ENCODE measurements around the gene SORL1. TPM values are rescaled to one million over a fixed set of nuclear protein-coding genes. Genes with fewer than 3 reads are reported as not detected.
A peak's percentile ranks its signal among the peaks of the same experiment; 100 is the strongest.

SORL1 gene
- total and polyA plus RNA-seq, 2 of the 8 experiments (the other 6 are each of a cell fraction or from before 2014, with no cell fraction given): 38.1 to 65.5 TPM

DNA sequence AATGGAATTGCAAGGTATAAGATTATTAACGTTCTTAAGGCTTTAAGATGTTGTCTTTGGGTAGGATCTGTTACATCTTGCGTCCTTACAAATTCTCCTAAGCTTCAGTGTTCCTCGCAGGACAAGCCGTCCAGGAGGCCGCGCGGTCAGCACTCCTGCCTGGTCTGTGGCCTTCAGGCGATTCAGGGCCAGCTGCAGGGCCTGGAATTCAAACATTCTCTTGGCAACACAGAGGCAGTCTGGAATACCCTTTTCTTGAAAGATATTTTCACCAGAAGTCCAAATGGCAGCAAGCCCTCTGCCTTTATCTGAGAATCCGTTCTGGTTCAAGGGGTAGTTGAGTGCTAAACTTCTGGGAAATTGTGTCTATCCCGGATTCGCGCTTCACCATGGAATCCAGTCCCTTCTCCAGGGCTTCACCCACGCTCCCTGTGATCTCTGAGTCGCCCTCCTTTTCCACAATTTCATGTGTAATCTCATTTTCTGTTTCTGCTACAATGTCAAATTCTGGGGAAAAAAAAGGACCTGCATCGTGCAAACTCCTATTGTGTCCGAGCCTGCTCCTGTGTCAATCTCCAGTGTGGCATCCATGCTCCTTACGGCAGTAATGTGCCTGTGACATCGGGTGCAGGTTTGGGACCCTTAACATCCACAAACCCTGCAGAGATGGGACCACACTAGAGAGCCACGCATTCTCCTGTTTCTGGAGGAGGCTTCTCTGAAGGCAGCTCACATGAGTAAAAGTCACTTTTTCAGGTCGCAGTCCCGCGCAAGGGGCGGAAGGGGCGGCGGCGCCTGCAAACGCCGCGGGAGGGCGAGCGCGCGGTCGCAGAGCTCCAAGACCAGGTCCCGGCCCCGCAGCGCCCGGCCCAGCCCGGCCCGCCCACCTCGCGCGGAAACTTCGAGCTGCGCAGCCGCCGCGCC lies 25.4 kb upstream of the SORL1 start:
- Histone ChIP-seq H2BK20ac (ENCODE audit: low read length) (peak overlapping the region; percentile 38; the same call in 1 of the 2 replicates), H2AK5ac (ENCODE audit: low read depth, low read length) (no peak overlapping the region), H3K79me2 (ENCODE audit: control insufficient read depth in 1 of 2, insufficient read depth in 2 of 2, low read length in 2 of 2) (no peaks in the 10 kb centered on the region), H3K18ac (ENCODE audit: extremely low read depth, low read length) (peak overlapping the region; percentile 11; the same call in 1 of the 2 replicates), H2AFZ (ENCODE audit: low read length) (peak overlapping the region; percentile 93), H3K23me2 (ENCODE audit: low read depth, low read length) (peaks cover 2% of the 10 kb centered on the region), H3K4ac (replicated peaks; ENCODE audit: insufficient read length, low read depth, low read length) (no peak overlapping the region), H4K91ac (replicated peaks; ENCODE audit: insufficient read length, low read length) (peak overlapping the region; percentile 25), H4K8ac (ENCODE audit: extremely low read depth, insufficient read depth, low read length) (no peak overlapping the region; the same call in 1 of the 2 replicates), H2BK15ac (ENCODE audit: low read length) (no peak overlapping the region), H3K4me1 (replicated peaks in 1 of 4; ENCODE audit: control insufficient read depth in 3 of 4, insufficient read depth in 4 of 4, low read length in 3 of 4) (peaks cover 0 to 2% (median under 1%) of the 10 kb centered on the region in 4 experiments; a peak in 2 of 7 replicates), H3K79me1 (ENCODE audit: low read depth, low read length) (no peaks in the 10 kb centered on the region), H3K14ac (ENCODE audit: insufficient read length) (no peak overlapping the region), H4K20me1 (replicated peaks in 1 of 2; ENCODE audit: control insufficient read depth in 1 of 2, insufficient read depth in 2 of 2, low read length in 2 of 2) (no peaks in the 10 kb centered on the region), H3K27me3 (replicated peaks in 1 of 4; ENCODE audit: control insufficient read depth in 3 of 4, extremely low read depth in 1 of 4, insufficient read depth in 3 of 4, low read length in 3 of 4) (peaks cover 0 to 12% (median 5%) of the 10 kb centered on the region in 4 experiments; a peak in 6 of 7 replicates), H3K23ac (ENCODE audit: insufficient read length) (no peak overlapping the region), H3K27ac (ENCODE audit: low read depth, low read length) (no peak overlapping the region), H3K56ac (replicated peaks; ENCODE audit: insufficient read length, low read depth, low read length) (no peak overlapping the region), H3K4me2 (ENCODE audit: insufficient read depth in 1 of 2, low read depth in 2 of 2, low read length in 2 of 2) (peak overlapping the region; percentile 60 to 75), H2BK12ac (ENCODE audit: low read depth, low read length) (peak overlapping the region; percentile 50; the same call in 1 of the 2 replicates), H2BK120ac (replicated peaks; ENCODE audit: low read depth, low read length) (no peak overlapping the region), H3K9ac (replicated peaks in 1 of 4; ENCODE audit: extremely low read depth in 1 of 4, low read depth in 3 of 4, low read length in 3 of 4) (peak overlapping the region in 1 of 4 experiments; percentile 0; a peak in 1 of 7 replicates), H3K9me3 (ENCODE audit: insufficient read depth in 2 of 2, low read depth in 1 of 2, low read length in 1 of 2) (no peaks in the 10 kb centered on the region; a peak in 1 of 4 replicates), H3K4me3 (ENCODE audit: extremely low read depth in 1 of 4, insufficient read depth in 2 of 4, low read depth in 3 of 4, low read length in 4 of 4) (peak overlapping the region; percentile 20 to 55 (median 35); a peak in 7 of 8 replicates), H4K5ac (ENCODE audit: insufficient read length, low read depth, low read length) (no peak overlapping the region), H2BK5ac (ENCODE audit: low read depth, low read length) (no peak overlapping the region), H3K36me3 (ENCODE audit: control insufficient read depth in 2 of 4, insufficient read depth in 4 of 4, low read length in 3 of 4) (no peaks in the 10 kb centered on the region)
- DNase-seq (ENCODE audit: low read depth in 1 of 2, low spot score in 2 of 2) (peak in 1 of 2 experiments; percentile 78), FAIRE-seq (no peak)
- WGBS, 2 experiments (ENCODE audit: extremely low coverage in 1 of 2, insufficient coverage in 1 of 2, insufficient read length in 1 of 2, insufficient replicate concordance in 2 of 2, low coverage in 1 of 2, low lambda C conversion rate in 2 of 2, missing lambda C conversion rate in 1 of 2): 41% methylated on average over 36 of the region's 48 CpGs; no CpG with 5 or more reads in 1 of the 2 experiments
- POLR2A ChIA-PET (ENCODE audit: partially characterized antibody): interaction anchor here (0.8 to 1.5 kb wide), 4 partner anchors 20 to 1248 kb away, joined by 3 to 5 read pairs (median 4); no protein-coding TSS in a partner anchor
- CTCF ChIA-PET (ENCODE audit: partially characterized antibody): interaction anchor here (0.7 to 1.8 kb wide), 9 partner anchors 10 to 174 kb away, joined by 3 to 4 read pairs (median 3); no protein-coding TSS in a partner anchor
- TF ChIP-seq HDAC2 (IDR thresholded peaks at IDR 0.05; ENCODE audit: borderline replicate concordance in 1 of 2, low read depth in 2 of 2, low read length in 2 of 2) (no peak), TAF7 (optimal IDR thresholded peaks at IDR 0.05; ENCODE audit: borderline replicate concordance, low read depth, low read length) (no peak), RNF2 (IDR thresholded peaks at IDR 0.05; ENCODE audit: borderline replicate concordance, low read depth, low read length, missing control alignments, poor library complexity, severe bottlenecking) (no peak), SIN3A (conservative IDR thresholded peaks at IDR 0.05 in 1 of 2, IDR thresholded peaks at IDR 0.05 in 1 of 2; ENCODE audit: low read depth in 1 of 2, low read length in 2 of 2) (no peak), SIX5 (IDR thresholded peaks at IDR 0.05; ENCODE audit: low read depth, low read length) (no peak), POU5F1 (IDR thresholded peaks at IDR 0.05; ENCODE audit: low read depth, low read length) (no peak), KDM4A (IDR thresholded peaks at IDR 0.05; ENCODE audit: low read depth, low read length, severe bottlenecking) (peak; percentile 24), BACH1 (IDR thresholded peaks at IDR 0.05; ENCODE audit: low read length) (no peak), RBBP5 (IDR thresholded peaks at IDR 0.05; ENCODE audit: borderline replicate concordance, low read depth, low read length) (no peak)

Data from H1 (cell line).